Liver (tissue), 9 donors: Measurements from ENCODE around the gene CD34. TPM values are rescaled to one million over a fixed set of nuclear protein-coding genes. Genes with fewer than 3 reads are reported as not detected.
A peak's percentile ranks its signal among the peaks of the same experiment; 100 is the strongest.

Source experiments
- DNase-seq: peaks from one replicate; pipeline ENCODE4 v3.0.0-alpha.2; 2017; ENCODE audit warnings: low spot score
- H3K27ac ChIP-seq, 2 donors: one replicate each; pipeline ENCODE4 v1.7.0; 2013; ENCODE audit warnings: inconsistent platforms in 2 of 2, low read length in 2 of 2, control low read depth in 1 of 2, low read depth in 1 of 2, mild to moderate bottlenecking in 1 of 2
- H3K27me3 ChIP-seq, 4 donors: one replicate each; pipeline versions ENCODE4 v1.6.1 to v1.7.0; 2013; ENCODE audit warnings: low read length in 3 of 4, inconsistent platforms in 1 of 4, mild to moderate bottlenecking in 1 of 4, moderate library complexity in 1 of 4; ENCODE audit not compliant: control insufficient read depth in 4 of 4, insufficient read depth in 4 of 4
- H3K36me3 ChIP-seq, 4 donors: one replicate each; pipeline versions ENCODE4 v1.6.1 to v1.7.0; 2013; ENCODE audit warnings: low read length in 3 of 4, mild to moderate bottlenecking in 3 of 4, low read depth in 1 of 4, moderate library complexity in 1 of 4; ENCODE audit not compliant: control insufficient read depth in 4 of 4, insufficient read depth in 3 of 4
- H3K4me1 ChIP-seq, 4 donors: one replicate each; pipeline versions ENCODE4 v1.6.1 to v1.7.0; 2013; ENCODE audit warnings: low read length in 3 of 4, mild to moderate bottlenecking in 3 of 4, moderate library complexity in 1 of 4; ENCODE audit not compliant: control insufficient read depth in 4 of 4, insufficient read depth in 4 of 4
- H3K4me3 ChIP-seq, 3 donors: one replicate each; pipeline versions ENCODE4 v1.6.1 to v1.7.0; 2013; ENCODE audit warnings: low read length in 3 of 3, control low read depth in 1 of 3, low read depth in 1 of 3, mild to moderate bottlenecking in 1 of 3
- H3K9ac ChIP-seq, 2 donors: one replicate each; pipeline ENCODE4 v1.7.0; 2013; ENCODE audit warnings: low read length in 2 of 2, mild to moderate bottlenecking in 2 of 2, moderate library complexity in 2 of 2, control low read depth in 1 of 2, low read depth in 1 of 2
- H3K9me3 ChIP-seq, 4 donors: one replicate each; pipeline versions ENCODE4 v1.6.1 to v1.7.0; 2013; ENCODE audit warnings: low read length in 3 of 4; ENCODE audit not compliant: control insufficient read depth in 4 of 4
- ATF3 ChIP-seq: IDR thresholded peaks from 2 replicates; pipeline ENCODE4 v1.6.1; 2016; ENCODE audit warnings: antibody characterized with exemption
- EGR1 ChIP-seq, 2 donors: IDR thresholded peaks; 2 replicates each; pipeline ENCODE4 v1.6.1; 2016 to 2018; ENCODE audit warnings: antibody characterized with exemption in 2 of 2, low read depth in 2 of 2
- FOXA1 ChIP-seq: IDR thresholded peaks from 2 replicates; pipeline ENCODE4 v1.6.1; 2016; ENCODE audit warnings: antibody characterized with exemption
- FOXA2 ChIP-seq: IDR thresholded peaks from 2 replicates; pipeline ENCODE4 v1.6.1; 2016; ENCODE audit warnings: antibody characterized with exemption
- HNF4A ChIP-seq, 2 donors: conservative IDR thresholded peaks; 2 replicates each; pipeline ENCODE4 v1.6.1; 2016; ENCODE audit warnings: antibody characterized with exemption in 2 of 2, mild to moderate bottlenecking in 2 of 2
- HNF4G ChIP-seq: IDR thresholded peaks from 2 replicates; pipeline ENCODE4 v1.6.1; 2016; ENCODE audit warnings: antibody characterized with exemption
- JUND ChIP-seq, 2 donors: IDR thresholded peaks; 2 replicates each; pipeline ENCODE4 v1.6.1; 2016; ENCODE audit warnings: antibody characterized with exemption in 2 of 2
- MAX ChIP-seq: IDR thresholded peaks from 2 replicates; pipeline ENCODE4 v1.6.1; 2016; ENCODE audit warnings: antibody characterized with exemption
- NR2F2 ChIP-seq: IDR thresholded peaks from 2 replicates; pipeline ENCODE4 v1.6.1; 2016; ENCODE audit warnings: antibody characterized with exemption
- RAD21 ChIP-seq, 2 donors: IDR thresholded peaks; 2 replicates each; pipeline ENCODE4 v1.6.1; 2016; ENCODE audit warnings: antibody characterized with exemption in 2 of 2, mild to moderate bottlenecking in 2 of 2
- RXRA ChIP-seq, 2 donors: IDR thresholded peaks; 2 replicates each; pipeline ENCODE4 v1.6.1; 2017 to 2018; ENCODE audit warnings: antibody characterized with exemption in 2 of 2, mild to moderate bottlenecking in 1 of 2
- SP1 ChIP-seq: IDR thresholded peaks from 2 replicates; pipeline ENCODE4 v1.6.1; 2018; ENCODE audit warnings: antibody characterized with exemption, mild to moderate bottlenecking
- TAF1 ChIP-seq: conservative IDR thresholded peaks from 2 replicates; pipeline ENCODE4 v1.6.1; 2016; ENCODE audit warnings: antibody characterized with exemption, mild to moderate bottlenecking
- YY1 ChIP-seq: IDR thresholded peaks from 2 replicates; pipeline ENCODE4 v1.6.1; 2016; ENCODE audit warnings: antibody characterized with exemption, mild to moderate bottlenecking
- WGBS: extraction: QIAGEN DNeasy Blood & Tissue Kit; methylation state at CpG from one replicate; pipeline ENCODE4 v1.1.7; 2013; 5-methylcytosine and 5-hydroxymethylcytosine counted together
- polyA plus RNA-seq, 2 donors: library from polyadenylated mRNA; stranded (reverse) in 1 of 2; unstranded in 1 of 2; fragments of 200-250 nt in 1 of 2; fragments of >200 nt in 1 of 2; fragmentation: Nextera tagmentation in 1 of 2; extraction: Ambion mirVana in 1 of 2; gene quantifications; one replicate each; pipeline versions ENCODE4 v1.2.1 to v1.2.3, GENCODE V29; 2013 to 2015
- total RNA-seq, 2 donors: library from RNA; depleted of rRNA; stranded (reverse); fragments of >200 nt; gene quantifications; one replicate each; pipeline ENCODE4 v1.2.3, GENCODE V29; 2014
- TF ChIP-seq, protein P1 (sequence below): IDR thresholded peaks from 2 replicates; pipeline ENCODE4 v1.6.1; 2016; ENCODE audit warnings: antibody characterized with exemption
- donor health status: healthy.
- donor health status: healthy.
- donor health status: healthy.
- donor health status: healthy.
- donor health status: healthy.

Gene CD34
- total and polyA plus RNA-seq, 4 donors = 1.5 to 4.0 (median 1.8) TPM

DNA sequence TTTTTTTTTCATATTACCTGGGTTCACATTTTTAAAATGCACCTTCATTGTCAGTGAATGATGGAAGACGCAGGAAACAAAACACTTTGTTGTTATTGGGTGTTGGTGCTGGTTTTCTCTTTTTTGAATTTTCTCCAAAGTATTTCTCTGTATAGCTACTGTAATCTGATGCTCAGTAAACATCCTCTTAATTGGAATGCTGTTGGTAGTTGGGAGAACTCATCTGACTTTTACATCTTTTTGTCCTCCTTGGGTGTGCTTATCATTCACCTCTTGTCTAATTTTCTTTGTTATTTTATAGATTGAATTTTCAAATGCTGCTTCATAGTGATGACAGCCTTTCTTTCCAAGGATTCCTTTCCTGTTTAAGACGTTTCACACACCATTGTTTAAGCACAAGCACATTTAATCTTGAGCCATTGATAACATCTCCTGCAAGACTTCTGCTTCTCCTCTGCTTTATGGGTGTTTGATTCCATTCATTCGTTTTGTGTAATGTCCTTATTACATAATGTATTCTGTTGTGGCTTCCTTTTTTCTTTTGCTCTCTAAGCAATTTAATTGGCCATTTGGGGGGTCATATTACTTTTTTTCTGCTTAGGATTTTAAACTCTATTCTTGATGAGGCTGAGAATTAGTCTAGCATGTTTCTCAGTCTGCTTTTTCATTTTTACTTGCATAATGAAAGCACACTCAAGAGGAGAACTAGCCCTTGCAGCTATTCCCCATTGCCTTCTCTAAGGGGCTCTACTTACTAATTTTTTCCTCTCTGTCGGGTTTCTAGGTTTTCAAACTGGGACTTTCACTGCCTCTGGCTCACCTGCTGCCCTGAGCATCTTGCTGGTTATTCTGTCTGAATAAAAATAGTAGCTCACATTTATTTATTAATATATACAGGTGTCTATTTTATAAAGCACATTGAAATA is 42.0 kb upstream of the CD34 start:
- Histone ChIP-seq H3K9ac (no peak overlapping the region), H3K27ac (no peak overlapping the region), H3K27me3 (no peaks in the 10 kb centered on the region), H3K4me3 (no peak overlapping the region), H3K4me1 (no peaks in the 10 kb centered on the region), H3K9me3 (peaks cover 0 to 2% (median 0%) of the 10 kb centered on the region in 4 donors), H3K36me3 (no peaks in the 10 kb centered on the region)
- WGBS = 35% methylated on average over 4 of the region's 4 CpGs
- TF ChIP-seq FOXA2 (no peak), EGR1 (IDR thresholded peaks at IDR 0.05; ENCODE audit: low read depth in 2 of 2) (no peak), JUND (IDR thresholded peaks at IDR 0.05) (no peak), MAX (no peak)
- no peak for DNase-seq

DNA sequence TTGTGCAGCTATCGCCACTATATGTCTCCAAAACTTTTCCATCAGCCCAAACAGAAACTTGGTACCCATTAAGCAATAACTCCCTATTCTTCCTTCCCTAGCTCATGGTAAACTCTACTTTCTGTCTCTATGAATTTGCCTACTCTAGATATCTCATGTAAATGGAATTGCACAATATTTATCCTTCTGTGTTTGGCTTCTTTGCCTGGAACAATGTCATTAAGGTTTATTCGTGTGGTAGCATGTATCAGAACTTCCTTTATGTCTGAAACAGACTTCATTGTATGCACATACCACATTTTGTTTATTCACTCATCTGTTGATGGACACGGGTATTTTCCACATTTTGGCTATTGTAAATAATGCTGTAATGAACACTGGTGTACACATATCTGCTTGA is 40.7 kb upstream of the CD34 start:
- WGBS = 60% methylated on average over 3 of the region's 3 CpGs
- H3K9me3 ChIP-seq = peaks cover 0 to 2% (median 0%) of the 10 kb centered on the region in 4 donors
- no peak overlapping the region for H3K27ac ChIP-seq
- no peak for TF ChIP-seq HNF4A (conservative IDR thresholded peaks at IDR 0.05)
- TF ChIP-seq RXRA (IDR thresholded peaks at IDR 0.05) = peak in 1 of 2 donors; percentile 7
- no peak overlapping the region for H3K9ac ChIP-seq
- no peak for DNase-seq
- H3K4me1 ChIP-seq = no peaks in the 10 kb centered on the region
- H3K27me3 ChIP-seq = no peaks in the 10 kb centered on the region
- no peak overlapping the region for H3K4me3 ChIP-seq
- no peaks in the 10 kb centered on the region for H3K36me3 ChIP-seq

GRCh38 chr1:207950750-207951149 is 39.8 kb upstream of the CD34 start:
- TF ChIP-seq, protein P1, sequence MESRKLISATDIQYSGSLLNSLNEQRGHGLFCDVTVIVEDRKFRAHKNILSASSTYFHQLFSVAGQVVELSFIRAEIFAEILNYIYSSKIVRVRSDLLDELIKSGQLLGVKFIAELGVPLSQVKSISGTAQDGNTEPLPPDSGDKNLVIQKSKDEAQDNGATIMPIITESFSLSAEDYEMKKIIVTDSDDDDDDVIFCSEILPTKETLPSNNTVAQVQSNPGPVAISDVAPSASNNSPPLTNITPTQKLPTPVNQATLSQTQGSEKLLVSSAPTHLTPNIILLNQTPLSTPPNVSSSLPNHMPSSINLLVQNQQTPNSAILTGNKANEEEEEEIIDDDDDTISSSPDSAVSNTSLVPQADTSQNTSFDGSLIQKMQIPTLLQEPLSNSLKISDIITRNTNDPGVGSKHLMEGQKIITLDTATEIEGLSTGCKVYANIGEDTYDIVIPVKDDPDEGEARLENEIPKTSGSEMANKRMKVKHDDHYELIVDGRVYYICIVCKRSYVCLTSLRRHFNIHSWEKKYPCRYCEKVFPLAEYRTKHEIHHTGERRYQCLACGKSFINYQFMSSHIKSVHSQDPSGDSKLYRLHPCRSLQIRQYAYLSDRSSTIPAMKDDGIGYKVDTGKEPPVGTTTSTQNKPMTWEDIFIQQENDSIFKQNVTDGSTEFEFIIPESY = no peak
- TF ChIP-seq RAD21 (IDR thresholded peaks at IDR 0.05) = no peak
- no peak for TF ChIP-seq JUND (IDR thresholded peaks at IDR 0.05)
- Histone ChIP-seq H3K9me3 (peaks cover 0 to 2% (median 0%) of the 10 kb centered on the region in 4 donors), H3K4me1 (no peaks in the 10 kb centered on the region), H3K27ac (no peak overlapping the region), H3K36me3 (no peaks in the 10 kb centered on the region), H3K4me3 (no peak overlapping the region), H3K9ac (no peak overlapping the region), H3K27me3 (no peaks in the 10 kb centered on the region)
- no peak for DNase-seq
- WGBS = 42% methylated on average over 2 of the region's 2 CpGs

DNA sequence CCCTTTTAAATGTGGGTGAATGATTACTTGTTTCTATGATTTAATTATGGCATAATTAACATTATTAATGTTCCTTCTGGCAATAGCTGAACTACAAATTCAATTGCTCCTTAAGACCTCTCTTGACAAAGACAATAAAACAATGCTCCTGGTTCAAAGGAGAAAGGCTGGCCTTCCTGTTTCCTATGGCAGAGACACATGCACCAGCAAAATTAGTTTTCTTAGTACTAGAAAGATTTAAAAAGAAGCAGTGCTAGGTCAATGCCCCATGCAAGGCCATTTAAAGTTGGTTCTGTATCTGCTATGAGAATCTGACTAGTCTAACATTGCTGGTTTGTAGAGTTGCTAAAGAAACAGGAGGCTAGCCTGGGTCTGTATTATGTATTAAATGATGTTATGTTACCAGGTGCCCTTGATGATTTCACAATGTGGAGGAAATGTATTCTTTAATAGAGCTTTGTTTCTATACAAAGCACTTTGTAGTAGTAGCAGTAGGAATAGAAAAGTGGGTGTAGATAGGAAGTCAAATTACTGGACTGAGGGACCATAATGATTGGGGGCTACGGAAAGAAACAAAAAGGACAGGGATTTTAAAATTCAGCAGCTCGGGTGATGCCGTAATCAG is 38.8 kb upstream of the CD34 start:
- H3K9ac ChIP-seq = no peak overlapping the region
- H3K4me1 ChIP-seq = no peaks in the 10 kb centered on the region
- 85% methylated on average over 3 of the region's 3 CpGs for WGBS
- H3K9me3 ChIP-seq = peaks cover 0 to 2% (median 0%) of the 10 kb centered on the region in 4 donors
- no peaks in the 10 kb centered on the region for H3K36me3 ChIP-seq
- H3K4me3 ChIP-seq = no peak overlapping the region
- H3K27me3 ChIP-seq = no peaks in the 10 kb centered on the region
- no peak overlapping the region for H3K27ac ChIP-seq
- DNase-seq = no peak
- TF ChIP-seq TAF1 = no peak
- no peak for TF ChIP-seq ATF3
- TF ChIP-seq YY1 = no peak
- no peak for TF ChIP-seq RAD21 (IDR thresholded peaks at IDR 0.05)
- TF ChIP-seq FOXA1 = no peak
- TF ChIP-seq NR2F2 = no peak
- TF ChIP-seq SP1 = no peak
- no peak for TF ChIP-seq EGR1 (IDR thresholded peaks at IDR 0.05; ENCODE audit: low read depth in 2 of 2)
- no peak for TF ChIP-seq FOXA2
- no peak for TF ChIP-seq MAX
- TF ChIP-seq HNF4G = no peak
- no peak for TF ChIP-seq JUND (IDR thresholded peaks at IDR 0.05)
- TF ChIP-seq, protein P1 = no peak
